GM03348 (cell line): ENCODE data around the gene CEACAM1.
"Not testable (repeated sequence)": the region's sequence is repeated elsewhere in the genome, so short reads cannot be mapped to it uniquely, and the experiment has no call there.

ENCODE experiments used
- DNase-seq: peaks from one replicate; pipeline ENCODE4 v3.0.0; 2012; ENCODE audit warnings: low spot score

The CEACAM1 gene

GRCh38 chr19:42548552-42548951, 20.3 kb upstream of the CEACAM1 start:
- no peak for DNase-seq

GRCh38 chr19:42547929-42548328, 19.6 kb upstream of the CEACAM1 start:
- no peak for DNase-seq

GRCh38 chr19:42546831-42547500, 18.7 kb upstream of the CEACAM1 start:
- no peak for DNase-seq

GRCh38 chr19:42544146-42544545, 15.9 kb upstream of the CEACAM1 start:
- DNase-seq, result no peak

GRCh38 chr19:42542791-42543190, 14.5 kb upstream of the CEACAM1 start:
- DNase-seq, result no peak

GRCh38 chr19:42540071-42540553, 11.8 kb upstream of the CEACAM1 start:
- no peak for DNase-seq

GRCh38 chr19:42538841-42539709, 10.8 kb upstream of the CEACAM1 start:
- DNase-seq, result no peak

GRCh38 chr19:42535276-42535675, 7.0 kb upstream of the CEACAM1 start:
- not testable (repeated sequence) for DNase-seq

GRCh38 chr19:42534391-42534790, 6.1 kb upstream of the CEACAM1 start:
- no peak for DNase-seq

GRCh38 chr19:42532891-42533290, 4.6 kb upstream of the CEACAM1 start:
- DNase-seq, result no peak

- DNase-seq, result no peak
These were observed 3.0 kb upstream of the CEACAM1 start for GRCh38 chr19:42531313-42531712.

GRCh38 chr19:42529248-42529764, 1.0 kb upstream of the CEACAM1 start:
- DNase-seq, result peak; percentile 81

GRCh38 chr19:42524943-42525342, 3.3 kb downstream of the CEACAM1 start:
- DNase-seq, result no peak

GRCh38 chr19:42524250-42524649, 4.0 kb downstream of the CEACAM1 start:
- DNase-seq, result no peak

GRCh38 chr19:42522262-42522661, 6.0 kb downstream of the CEACAM1 start:
- DNase-seq, result not testable (repeated sequence)

GRCh38 chr19:42521346-42522030, 6.8 kb downstream of the CEACAM1 start:
- DNase-seq, result no peak

- DNase-seq, result no peak
These were observed 9.2 kb downstream of the CEACAM1 start for GRCh38 chr19:42519108-42519507.

GRCh38 chr19:42516771-42517170, 11.5 kb downstream of the CEACAM1 start:
- no peak for DNase-seq

- no peak for DNase-seq
These were observed 12.9 kb downstream of the CEACAM1 start for GRCh38 chr19:42515241-42515832.

- no peak for DNase-seq
These were observed 13.8 kb downstream of the CEACAM1 start for GRCh38 chr19:42514449-42514848.

- no peak for DNase-seq
These were observed 15.5 kb downstream of the CEACAM1 start for GRCh38 chr19:42512743-42513304.
